OCI-LY1 (cell line): ENCODE results near the gene BABAM2.

Experiments used
- H2AFZ ChIP-seq: fragments of 200-600 bp; sonication (generic), shearing (Covaris generic); 2 replicates; pipeline ENCODE4 v1.6.0; 2014; ENCODE audit warnings: antibody characterized with exemption, mild to moderate bottlenecking, low read length
- H3F3A ChIP-seq: fragments of 200-600 bp; sonication (generic), shearing (Covaris generic); 2 replicates; pipeline ENCODE4 v1.6.0; 2014; ENCODE audit warnings: mild to moderate bottlenecking, antibody characterized with exemption, low read length, moderate library complexity; ENCODE audit not compliant: insufficient read depth
- H3K27ac ChIP-seq: fragments of 200-600 bp; sonication (generic); 2 replicates; pipeline ENCODE4 v1.5.1; 2014; ENCODE audit warnings: low read length, mixed run types, mild to moderate bottlenecking, low read depth; ENCODE audit not compliant: poor library complexity, severe bottlenecking
- H3K27me3 ChIP-seq: fragments of 200-600 bp; sonication (generic); 2 replicates; pipeline ENCODE4 v1.6.0; 2014; ENCODE audit warnings: antibody characterized with exemption, mild to moderate bottlenecking, low read length, moderate library complexity; ENCODE audit not compliant: insufficient read depth
- H3K36me3 ChIP-seq: fragments of 200-600 bp; sonication (generic); 2 replicates; pipeline ENCODE4 v1.6.1; 2014; ENCODE audit warnings: mild to moderate bottlenecking, antibody characterized with exemption, low read length, moderate library complexity, mixed read lengths; ENCODE audit not compliant: insufficient read depth
- H3K4me1 ChIP-seq: fragments of 200-600 bp; sonication (generic); 2 replicates; pipeline ENCODE4 v1.5.1; 2014; ENCODE audit warnings: mild to moderate bottlenecking, low read length, moderate library complexity; ENCODE audit not compliant: insufficient read depth, severe bottlenecking
- H3K4me2 ChIP-seq: fragments of 200-600 bp; sonication (generic), shearing (Covaris generic); 2 replicates; pipeline ENCODE4 v1.6.1; 2014; ENCODE audit warnings: low read length
- H3K4me3 ChIP-seq: fragments of 200-600 bp; sonication (generic); 2 replicates; pipeline ENCODE4 v1.5.1; 2014; ENCODE audit warnings: low read length, low read depth, mild to moderate bottlenecking, mixed read lengths; ENCODE audit not compliant: poor library complexity, severe bottlenecking
- H3K79me2 ChIP-seq: fragments of 200-600 bp; shearing (Covaris generic); 2 replicates; pipeline ENCODE4 v1.6.1; 2016; ENCODE audit warnings: mixed run types, low read length, mixed read lengths; ENCODE audit not compliant: insufficient read depth
- H3K9ac ChIP-seq: fragments of 200-600 bp; sonication (generic), shearing (Covaris generic); 2 replicates; pipeline ENCODE4 v1.6.1; 2014; ENCODE audit warnings: mild to moderate bottlenecking, low read length, mixed read lengths
- H3K9me2 ChIP-seq: fragments of 200-600 bp; sonication (generic), shearing (Covaris generic); 2 replicates; pipeline ENCODE4 v1.6.1; 2014; ENCODE audit warnings: low read depth, mild to moderate bottlenecking, low read length, mixed read lengths
- H3K9me3 ChIP-seq: fragments of 200-600 bp; shearing (Covaris generic); 2 replicates; pipeline ENCODE4 v1.6.1; 2014; ENCODE audit warnings: low read length, mixed read lengths
- H4K20me1 ChIP-seq: fragments of 200-600 bp; sonication (generic), shearing (Covaris generic); 2 replicates; pipeline ENCODE4 v1.6.0; 2016; ENCODE audit warnings: mild to moderate bottlenecking, low read length; ENCODE audit not compliant: insufficient read depth
- CTCF ChIP-seq: fragments of 200-600 bp; sonication (generic), shearing (Covaris generic); IDR thresholded peaks from 2 replicates; pipeline ENCODE4 v1.5.1; 2017; ENCODE audit warnings: mild to moderate bottlenecking, antibody characterized with exemption, low read length, moderate library complexity, mixed read lengths
- EZH2 ChIP-seq: fragments of 200-600 bp; sonication (generic), shearing (Covaris generic); IDR thresholded peaks from 2 replicates; pipeline ENCODE4 v1.8.0; 2017; ENCODE audit warnings: borderline replicate concordance, mixed run types, mild to moderate bottlenecking, antibody characterized with exemption, low read length, moderate library complexity, mixed read lengths

The BABAM2 gene

GRCh38 chr2:28347596-28347995 lies 457.1 kb downstream of the BABAM2 start:
- Histone ChIP-seq H4K20me1 (no peaks in the 10 kb centered on the region), H3F3A (no peaks in the 10 kb centered on the region), H3K9me2 (no peaks in the 10 kb centered on the region), H3K9ac (no peak overlapping the region), H3K4me2 (no peak overlapping the region), H3K36me3 (no peaks in the 10 kb centered on the region), H3K4me3 (no peak overlapping the region), H3K4me1 (no peaks in the 10 kb centered on the region), H2AFZ (no peak overlapping the region), H3K9me3 (no peaks in the 10 kb centered on the region), H3K79me2 (no peaks in the 10 kb centered on the region), H3K27me3 (no peaks in the 10 kb centered on the region), H3K27ac (no peak overlapping the region)
- TF ChIP-seq EZH2 (no peak), CTCF (no peak)

- Histone ChIP-seq H3K4me2 (no peak overlapping the region), H3K9ac (no peak overlapping the region)
These were observed 457.6 kb downstream of the BABAM2 start for GRCh38 chr2:28348149-28348567.

GRCh38 chr2:28348921-28349320 lies 458.4 kb downstream of the BABAM2 start:
- H3K4me1 ChIP-seq: no peaks in the 10 kb centered on the region
- no peak overlapping the region for H3K4me2 ChIP-seq
- H4K20me1 ChIP-seq: no peaks in the 10 kb centered on the region
- no peak overlapping the region for H3K27ac ChIP-seq
- no peaks in the 10 kb centered on the region for H3K79me2 ChIP-seq
- no peaks in the 10 kb centered on the region for H3K36me3 ChIP-seq
- H3K9me2 ChIP-seq: no peaks in the 10 kb centered on the region
- no peaks in the 10 kb centered on the region for H3F3A ChIP-seq
- no peaks in the 10 kb centered on the region for H3K27me3 ChIP-seq
- TF ChIP-seq EZH2 (no peak), CTCF (no peak)
- no peak overlapping the region for H3K4me3 ChIP-seq
- H3K9me3 ChIP-seq: no peaks in the 10 kb centered on the region
- no peak overlapping the region for H3K9ac ChIP-seq
- H2AFZ ChIP-seq: no peak overlapping the region

More at GRCh38 chr2:28348149-28348567, 457.6 kb downstream of the BABAM2 start:
- Histone ChIP-seq H3K4me3 (no peak overlapping the region), H3K4me1 (no peaks in the 10 kb centered on the region), H3K9me2 (no peaks in the 10 kb centered on the region), H3K27ac (no peak overlapping the region), H3K36me3 (no peaks in the 10 kb centered on the region), H3K79me2 (no peaks in the 10 kb centered on the region), H4K20me1 (no peaks in the 10 kb centered on the region), H2AFZ (no peak overlapping the region), H3F3A (no peaks in the 10 kb centered on the region), H3K27me3 (no peaks in the 10 kb centered on the region), H3K9me3 (no peaks in the 10 kb centered on the region)
- TF ChIP-seq EZH2: no peak
- no peak for TF ChIP-seq CTCF
